ENCODE measurements around the gene CMPK2. TPM values are rescaled to one million over a fixed set of nuclear protein-coding genes. Genes with fewer than 3 reads are reported as not detected.

Gene CMPK2
- total RNA-seq, 1 experiment from 2014 or later, result 0.80 TPM

DNA sequence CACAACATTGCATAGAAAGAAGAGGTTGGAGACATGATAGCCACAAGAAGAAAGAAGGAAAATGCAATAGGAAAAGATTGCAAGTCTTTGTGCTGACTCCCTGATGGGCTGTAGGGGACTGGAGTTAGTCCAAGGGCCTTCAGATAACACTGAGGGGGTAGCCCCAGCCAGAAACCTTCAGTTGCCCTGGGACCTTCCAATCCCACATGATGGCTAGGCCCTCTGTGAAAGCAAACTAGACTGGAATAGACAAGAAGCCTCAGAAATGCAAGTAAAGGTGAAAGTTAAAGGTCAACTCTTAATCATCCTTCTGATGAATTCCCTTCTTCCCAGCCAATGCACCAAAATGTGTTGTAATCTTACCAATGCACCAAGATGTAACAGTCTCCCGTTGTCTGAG is 19.2 kb downstream of the CMPK2 start:
- H3K9me3 ChIP-seq (ENCODE audit: control insufficient read depth, insufficient read depth, low read depth, low read length), result peaks cover 8% of the 10 kb centered on the region; the same call in 1 of the 2 replicates
- no peak overlapping the region for H3K4me3 ChIP-seq (ENCODE audit: low read depth in 2 of 2, low read length in 2 of 2)
- TF ChIP-seq TCF7L2 (IDR thresholded peaks at IDR 0.05; ENCODE audit: low read depth, low read length), result no peak
- DNase-seq (ENCODE audit: low read depth, low spot score) (no peak), ATAC-seq (no peak)
- CTCF ChIA-PET, result no interaction called here
- POLR2A ChIA-PET, result no interaction called here
- H3K27me3 ChIP-seq (ENCODE audit: control insufficient read depth, insufficient read depth, low read length), result no peaks in the 10 kb centered on the region
- in situ Hi-C loops (cut with HindIII; ENCODE audit: low pct_unique_long_range_greater_than_20kb, low sequenced_read_pairs), result no loop called here
- no TSS peak for BruUV-seq (replicated peaks)
- H3K4me1 ChIP-seq (ENCODE audit: control insufficient read depth, insufficient read depth, low read length), result no peaks in the 10 kb centered on the region
- no peak overlapping the region for H3K27ac ChIP-seq (ENCODE audit: low read length)
- no peaks in the 10 kb centered on the region for H3K36me3 ChIP-seq (ENCODE audit: control insufficient read depth, insufficient read depth, low read length)
- intact Hi-C loops (cut with micrococcal nuclease; ENCODE audit: unreplicated experiment), result no loop called here

DNA sequence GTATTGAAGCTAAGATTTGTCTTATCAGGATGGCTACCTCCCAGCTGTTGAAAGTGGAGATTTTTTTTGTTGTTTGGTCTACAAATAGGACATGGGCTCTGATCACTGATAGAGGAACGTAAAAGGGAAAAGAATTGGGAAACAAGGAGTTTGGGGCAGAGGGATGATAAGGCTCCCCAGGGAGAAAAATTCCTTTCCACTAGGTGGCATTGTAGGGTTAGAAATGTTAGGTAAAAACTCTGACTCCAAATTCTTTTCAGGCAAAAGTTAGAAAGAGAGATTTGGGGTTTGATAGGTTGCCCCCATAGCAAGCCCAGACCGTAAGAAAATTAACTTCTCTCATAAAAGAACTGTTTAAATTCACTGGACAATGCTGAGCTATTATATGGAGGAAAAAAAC is 19.8 kb downstream of the CMPK2 start:
- ChIA-PET CTCF (no interaction called here), POLR2A (no interaction called here)
- DNase-seq (ENCODE audit: low read depth, low spot score), result no peak
- BruUV-seq (replicated peaks), result no TSS peak
- peaks cover 8% of the 10 kb centered on the region; the same call in 1 of the 2 replicates for H3K9me3 ChIP-seq (ENCODE audit: control insufficient read depth, insufficient read depth, low read depth, low read length)
- no peaks in the 10 kb centered on the region for H3K4me1 ChIP-seq (ENCODE audit: control insufficient read depth, insufficient read depth, low read length)
- TF ChIP-seq, protein P1, sequence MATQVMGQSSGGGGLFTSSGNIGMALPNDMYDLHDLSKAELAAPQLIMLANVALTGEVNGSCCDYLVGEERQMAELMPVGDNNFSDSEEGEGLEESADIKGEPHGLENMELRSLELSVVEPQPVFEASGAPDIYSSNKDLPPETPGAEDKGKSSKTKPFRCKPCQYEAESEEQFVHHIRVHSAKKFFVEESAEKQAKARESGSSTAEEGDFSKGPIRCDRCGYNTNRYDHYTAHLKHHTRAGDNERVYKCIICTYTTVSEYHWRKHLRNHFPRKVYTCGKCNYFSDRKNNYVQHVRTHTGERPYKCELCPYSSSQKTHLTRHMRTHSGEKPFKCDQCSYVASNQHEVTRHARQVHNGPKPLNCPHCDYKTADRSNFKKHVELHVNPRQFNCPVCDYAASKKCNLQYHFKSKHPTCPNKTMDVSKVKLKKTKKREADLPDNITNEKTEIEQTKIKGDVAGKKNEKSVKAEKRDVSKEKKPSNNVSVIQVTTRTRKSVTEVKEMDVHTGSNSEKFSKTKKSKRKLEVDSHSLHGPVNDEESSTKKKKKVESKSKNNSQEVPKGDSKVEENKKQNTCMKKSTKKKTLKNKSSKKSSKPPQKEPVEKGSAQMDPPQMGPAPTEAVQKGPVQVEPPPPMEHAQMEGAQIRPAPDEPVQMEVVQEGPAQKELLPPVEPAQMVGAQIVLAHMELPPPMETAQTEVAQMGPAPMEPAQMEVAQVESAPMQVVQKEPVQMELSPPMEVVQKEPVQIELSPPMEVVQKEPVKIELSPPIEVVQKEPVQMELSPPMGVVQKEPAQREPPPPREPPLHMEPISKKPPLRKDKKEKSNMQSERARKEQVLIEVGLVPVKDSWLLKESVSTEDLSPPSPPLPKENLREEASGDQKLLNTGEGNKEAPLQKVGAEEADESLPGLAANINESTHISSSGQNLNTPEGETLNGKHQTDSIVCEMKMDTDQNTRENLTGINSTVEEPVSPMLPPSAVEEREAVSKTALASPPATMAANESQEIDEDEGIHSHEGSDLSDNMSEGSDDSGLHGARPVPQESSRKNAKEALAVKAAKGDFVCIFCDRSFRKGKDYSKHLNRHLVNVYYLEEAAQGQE (IDR thresholded peaks at IDR 0.05; ENCODE audit: insufficient read depth in 1 of 2, low read depth in 2 of 2, low read length in 1 of 2), result no peak
- TF ChIP-seq, protein P2, sequence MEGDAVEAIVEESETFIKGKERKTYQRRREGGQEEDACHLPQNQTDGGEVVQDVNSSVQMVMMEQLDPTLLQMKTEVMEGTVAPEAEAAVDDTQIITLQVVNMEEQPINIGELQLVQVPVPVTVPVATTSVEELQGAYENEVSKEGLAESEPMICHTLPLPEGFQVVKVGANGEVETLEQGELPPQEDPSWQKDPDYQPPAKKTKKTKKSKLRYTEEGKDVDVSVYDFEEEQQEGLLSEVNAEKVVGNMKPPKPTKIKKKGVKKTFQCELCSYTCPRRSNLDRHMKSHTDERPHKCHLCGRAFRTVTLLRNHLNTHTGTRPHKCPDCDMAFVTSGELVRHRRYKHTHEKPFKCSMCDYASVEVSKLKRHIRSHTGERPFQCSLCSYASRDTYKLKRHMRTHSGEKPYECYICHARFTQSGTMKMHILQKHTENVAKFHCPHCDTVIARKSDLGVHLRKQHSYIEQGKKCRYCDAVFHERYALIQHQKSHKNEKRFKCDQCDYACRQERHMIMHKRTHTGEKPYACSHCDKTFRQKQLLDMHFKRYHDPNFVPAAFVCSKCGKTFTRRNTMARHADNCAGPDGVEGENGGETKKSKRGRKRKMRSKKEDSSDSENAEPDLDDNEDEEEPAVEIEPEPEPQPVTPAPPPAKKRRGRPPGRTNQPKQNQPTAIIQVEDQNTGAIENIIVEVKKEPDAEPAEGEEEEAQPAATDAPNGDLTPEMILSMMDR (IDR thresholded peaks at IDR 0.05), result peak; percentile 20; the same call in 1 of the 2 replicates
- in situ Hi-C loops (cut with HindIII; ENCODE audit: low pct_unique_long_range_greater_than_20kb, low sequenced_read_pairs), result no loop called here
- H3K27ac ChIP-seq (ENCODE audit: low read length), result no peak overlapping the region
- no peaks in the 10 kb centered on the region for H3K36me3 ChIP-seq (ENCODE audit: control insufficient read depth, insufficient read depth, low read length)
- intact Hi-C loops (cut with micrococcal nuclease; ENCODE audit: unreplicated experiment), result no loop called here
- H3K4me3 ChIP-seq (ENCODE audit: low read depth in 2 of 2, low read length in 2 of 2), result no peak overlapping the region
- no peaks in the 10 kb centered on the region for H3K27me3 ChIP-seq (ENCODE audit: control insufficient read depth, insufficient read depth, low read length)
- no peak for ATAC-seq

DNA sequence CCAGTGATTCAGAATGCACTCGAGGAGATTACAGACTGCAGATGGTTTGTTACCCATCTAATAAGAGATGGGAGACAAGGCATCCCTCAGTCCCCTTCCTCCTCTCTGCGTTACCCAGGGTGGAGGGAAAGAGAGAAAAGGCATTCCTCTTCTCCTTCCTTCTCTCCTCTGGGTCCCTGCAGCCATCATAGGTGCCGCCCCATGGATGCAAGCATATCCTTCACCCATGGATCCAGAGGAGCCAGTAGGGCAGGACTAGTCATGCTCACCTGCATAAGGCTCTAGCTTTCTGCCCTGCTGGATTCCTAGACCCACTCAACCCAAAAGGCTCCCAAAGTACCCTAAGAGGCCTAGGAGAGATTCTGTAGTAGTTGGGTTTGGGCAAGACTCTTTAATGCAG is 20.4 kb downstream of the CMPK2 start:
- no peaks in the 10 kb centered on the region for H3K4me1 ChIP-seq (ENCODE audit: control insufficient read depth, insufficient read depth, low read length)
- H3K4me3 ChIP-seq (ENCODE audit: low read depth in 2 of 2, low read length in 2 of 2), result no peak overlapping the region
- ChIA-PET POLR2A (no interaction called here), CTCF (no interaction called here)
- no peak for ATAC-seq
- H3K9me3 ChIP-seq (ENCODE audit: control insufficient read depth, insufficient read depth, low read depth, low read length), result peaks cover 8% of the 10 kb centered on the region; the same call in 1 of the 2 replicates
- no peak overlapping the region for H3K27ac ChIP-seq (ENCODE audit: low read length)
- no peak for DNase-seq (ENCODE audit: low read depth, low spot score)
- in situ Hi-C loops (cut with HindIII; ENCODE audit: low pct_unique_long_range_greater_than_20kb, low sequenced_read_pairs), result no loop called here
- intact Hi-C loops (cut with micrococcal nuclease; ENCODE audit: unreplicated experiment), result no loop called here
- H3K27me3 ChIP-seq (ENCODE audit: control insufficient read depth, insufficient read depth, low read length), result no peaks in the 10 kb centered on the region
- H3K36me3 ChIP-seq (ENCODE audit: control insufficient read depth, insufficient read depth, low read length), result no peaks in the 10 kb centered on the region
- TF ChIP-seq SIN3A (IDR thresholded peaks at IDR 0.05; ENCODE audit: borderline replicate concordance, insufficient read depth, low read depth, low read length) (no peak), POLR2AphosphoS5 (IDR thresholded peaks at IDR 0.05; ENCODE audit: low read depth, low read length) (no peak), TCF7L2 (IDR thresholded peaks at IDR 0.05; ENCODE audit: low read depth, low read length) (no peak)
- TF ChIP-seq, protein P1 (IDR thresholded peaks at IDR 0.05; ENCODE audit: insufficient read depth in 1 of 2, low read depth in 2 of 2, low read length in 1 of 2), result no peak
- TF ChIP-seq, protein P2 (IDR thresholded peaks at IDR 0.05), result no peak
- BruUV-seq (replicated peaks), result no TSS peak

Measured in Panc1 (cell line).